GM12865 (cell line): Measurements from ENCODE around the gene SLC4A9.

Experiments
- DNase-seq: peaks from one replicate; pipeline ENCODE4 v3.0.0; 2010; ENCODE audit warnings: low read depth
- H3K4me3 ChIP-seq: 2 replicates; pipeline ENCODE4 v1.5.1; 2011; ENCODE audit warnings: mild to moderate bottlenecking, low read depth, low read length, control low read depth
- CTCF ChIP-seq: IDR thresholded peaks from 2 replicates; pipeline ENCODE4 v1.5.1; 2011; ENCODE audit warnings: low read length, control low read depth, low read depth, inconsistent platforms; ENCODE audit not compliant: insufficient read depth; ENCODE audit errors: missing control alignments

Gene SLC4A9

DNA sequence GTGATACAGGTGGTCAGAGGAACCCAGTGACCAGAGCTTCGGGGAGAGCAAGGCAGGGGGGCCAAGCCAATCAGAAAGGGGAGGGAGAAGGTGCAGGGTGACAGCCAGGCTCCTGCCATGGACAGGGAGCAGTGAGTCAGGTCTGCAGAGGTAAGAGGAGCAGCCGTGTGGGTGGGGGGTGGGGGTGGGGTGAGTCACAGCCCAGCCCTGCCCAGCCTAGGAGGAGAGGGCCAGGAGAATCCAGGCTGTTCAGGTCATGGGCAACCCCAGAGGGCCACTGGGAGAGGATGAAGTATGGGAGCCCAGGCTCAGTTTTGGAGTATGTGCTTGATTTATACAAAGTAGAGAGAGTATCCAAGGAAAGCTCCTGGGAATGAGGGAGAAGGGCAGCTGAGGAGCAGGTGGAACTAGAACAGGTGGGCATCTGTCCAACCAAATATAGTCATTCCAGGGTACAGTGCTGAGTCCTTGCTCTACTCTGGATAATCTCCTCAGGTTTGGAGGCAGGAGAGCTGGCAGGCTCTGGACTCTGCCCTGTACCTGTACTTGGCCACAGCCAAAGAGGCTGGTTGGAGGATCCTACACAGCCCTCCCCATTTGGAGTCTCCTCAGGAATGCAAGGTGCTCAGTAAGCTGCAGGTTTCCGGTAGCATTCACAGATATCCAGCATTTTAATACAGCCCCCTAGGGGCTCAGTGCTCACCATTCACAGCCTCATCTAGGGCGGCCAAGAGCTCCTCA lies 15.1 kb upstream of the SLC4A9 start:
- TF ChIP-seq CTCF, result no peak
- no peak for DNase-seq
- no peak overlapping the region for H3K4me3 ChIP-seq

- peak overlapping the region; percentile 58 for H3K4me3 ChIP-seq
- peak; percentile 18 for DNase-seq
- no peak for TF ChIP-seq CTCF
These were observed 14.1 kb upstream of the SLC4A9 start for GRCh38 chr5:140345919-140346347.

DNA sequence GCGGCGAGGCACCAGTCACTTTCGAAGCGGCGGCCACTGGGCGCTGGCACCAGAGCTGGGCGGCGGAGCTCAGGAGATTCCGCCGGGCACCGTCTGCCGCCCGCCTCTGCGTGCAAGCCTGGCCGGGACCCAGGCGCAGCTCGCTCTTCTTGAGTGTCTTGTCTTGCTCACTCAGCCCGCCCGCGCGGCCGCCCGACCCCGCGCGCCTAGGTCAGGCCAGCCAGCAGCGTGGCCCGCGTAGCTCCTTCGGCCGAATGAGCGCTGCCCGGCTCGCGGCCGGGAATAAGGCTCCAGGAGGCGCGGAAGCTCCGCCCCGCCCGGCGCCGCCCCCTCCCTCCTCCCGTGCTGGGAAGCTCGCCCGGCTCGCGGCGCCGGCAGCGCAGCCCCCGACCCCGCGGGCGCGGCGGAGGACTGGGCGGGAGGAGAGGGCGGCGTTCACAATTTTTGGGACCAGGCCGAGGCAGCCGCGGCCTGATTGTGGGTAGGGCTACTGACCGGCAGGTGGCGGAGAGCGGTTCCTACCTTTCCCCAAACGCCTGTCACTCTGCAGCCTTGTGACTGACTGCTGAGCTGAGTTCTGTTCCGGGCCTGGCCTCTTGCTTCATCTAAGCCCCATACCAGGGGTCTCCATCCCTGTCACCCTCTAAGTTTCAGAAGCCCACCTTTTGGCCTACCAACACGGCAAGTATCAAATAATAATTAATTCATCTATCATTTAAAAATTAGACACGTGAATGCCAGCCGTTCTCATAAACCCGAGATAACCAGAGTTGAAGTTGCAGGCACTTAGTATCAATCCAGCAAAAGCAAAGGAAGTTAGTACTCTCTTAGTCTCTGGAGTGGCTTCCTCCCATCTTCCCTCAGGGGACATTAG lies 13.4 kb upstream of the SLC4A9 start, which contains the start of gene HBEGF:
Gene HBEGF, minus strand, starts transcription at position 256 of the 874 bp plus-strand sequence. CDS start 275 bp downstream, outside the sequence.
- peak within 1 kb of the TSS; percentile 58 for H3K4me3 ChIP-seq
- peak; percentile 80 for DNase-seq
- TF ChIP-seq CTCF, result peak; percentile 71

- no peak for DNase-seq
- no peak overlapping the region for H3K4me3 ChIP-seq
- TF ChIP-seq CTCF, result no peak
These were observed 12.6 kb upstream of the SLC4A9 start for GRCh38 chr5:140347360-140347759.

DNA sequence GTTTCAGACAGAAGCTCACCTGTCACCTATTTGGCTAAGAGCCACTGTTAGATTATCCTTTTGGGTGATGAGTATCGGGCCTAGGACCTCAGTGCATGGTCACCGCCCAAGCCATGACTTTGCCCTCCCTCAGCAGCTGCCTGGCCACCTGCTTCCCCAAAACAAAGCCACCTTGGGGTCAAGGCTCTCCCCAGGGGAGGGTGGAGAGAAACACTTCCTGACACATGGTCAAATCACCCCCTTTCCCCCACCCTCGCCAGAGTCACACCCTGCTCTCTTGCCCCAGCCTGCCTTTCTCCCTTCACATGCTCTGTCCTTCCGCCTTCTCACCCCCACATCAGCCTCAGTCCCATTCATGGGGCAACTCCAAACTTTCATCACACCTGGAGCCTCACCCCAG lies 11.9 kb upstream of the SLC4A9 start:
- no peak overlapping the region for H3K4me3 ChIP-seq
- DNase-seq, result no peak
- no peak for TF ChIP-seq CTCF

- no peak overlapping the region for H3K4me3 ChIP-seq
- no peak for TF ChIP-seq CTCF
- no peak for DNase-seq
These were observed 10.8 kb upstream of the SLC4A9 start for GRCh38 chr5:140349244-140349643.
